ENCODE measurements around the gene CD3D. TPM values are rescaled to one million over a fixed set of nuclear protein-coding genes. Genes with fewer than 3 reads are reported as not detected.

Gene CD3D
- total and polyA plus RNA-seq, 11 donors = 0.38 to 11.2 (median 1.7) TPM; not detected in 5

GRCh38 chr11:118359295-118359958 lies 16.9 kb upstream of the CD3D start, which contains the start of gene UBE4A:
UBE4A (plus strand) TSS chr11:118359600; CDS start chr11:118365081, 5,481 bp downstream.
- intact Hi-C loops (cut with DNase I) = loop anchor here in 6 of 10 donors (5.0 to 10.0 kb wide), 3 partner anchors 162 to 215 kb away; no protein-coding TSS in a partner anchor
- H3K4me1 ChIP-seq = peaks cover 0 to 30% (median 20%) of the 10 kb centered on the region in 12 donors
- H3K27ac ChIP-seq = peak within 1 kb of the TSS in 11 of 12 donors; percentile 3 to 80 (median 66)
- H3K36me3 ChIP-seq = peaks cover 0 to 13% (median 0%) of the 10 kb centered on the region in 9 donors
- H3K4me3 ChIP-seq = peak within 1 kb of the TSS; percentile 65 to 86 (median 79)
- 3 to 5% (median 4%) methylated on average over 28 to 33 of the region's 33 CpGs for WGBS, 4 donors
- H3K9me3 ChIP-seq = no peaks in the 10 kb centered on the region
- DNase-seq (peak; percentile 95 to 98 (median 97)), ATAC-seq (peak; percentile 90 to 98 (median 96))
- H3K27me3 ChIP-seq = no peaks in the 10 kb centered on the region
- TF ChIP-seq CTCF (IDR thresholded peaks at IDR 0.05) (peak in 1 of 12 donors; percentile 9), POLR2A (IDR thresholded peaks at IDR 0.05) (peak in 1 of 2 donors; percentile 53)

GRCh38 chr11:118358071-118358470 lies 15.6 kb upstream of the CD3D start:
- Histone ChIP-seq H3K4me1 (peaks cover 0 to 30% (median 19%) of the 10 kb centered on the region in 12 donors), H3K27me3 (no peaks in the 10 kb centered on the region), H3K9me3 (no peaks in the 10 kb centered on the region), H3K4me3 (no peak overlapping the region), H3K27ac (no peak overlapping the region), H3K36me3 (peaks cover 0 to 7% (median 0%) of the 10 kb centered on the region in 9 donors)
- 49 to 71% (median 66%) methylated on average over 3 of the region's 3 CpGs for WGBS, 4 donors
- no peak for ATAC-seq
- DNase-seq = no peak
- TF ChIP-seq POLR2A (IDR thresholded peaks at IDR 0.05) = no peak
- TF ChIP-seq CTCF (IDR thresholded peaks at IDR 0.05) = no peak
- intact Hi-C loops (cut with DNase I) = loop anchor here in 6 of 10 donors (5.0 to 10.0 kb wide), 3 partner anchors 161 to 213 kb away; no protein-coding TSS in a partner anchor

GRCh38 chr11:118353084-118353710 lies 10.7 kb upstream of the CD3D start:
- H3K4me3 ChIP-seq = no peak overlapping the region
- intact Hi-C loops (cut with DNase I) = loop anchor here (2.0 to 10.0 kb wide), 7 partner anchors 56 to 208 kb away; no protein-coding TSS in a partner anchor
- H3K36me3 ChIP-seq = peaks cover 0 to 9% (median 0%) of the 10 kb centered on the region in 9 donors
- H3K9me3 ChIP-seq = no peaks in the 10 kb centered on the region
- DNase-seq (no peak), ATAC-seq (no peak)
- peaks cover 0 to 14% (median 0%) of the 10 kb centered on the region in 9 donors for H3K27me3 ChIP-seq
- peak; percentile 24 to 72 (median 58) for TF ChIP-seq CTCF (IDR thresholded peaks at IDR 0.05)
- TF ChIP-seq POLR2A (IDR thresholded peaks at IDR 0.05) = no peak
- WGBS, 4 donors = 13 to 18% (median 14%) methylated on average over 6 of the region's 6 CpGs
- H3K27ac ChIP-seq = no peak overlapping the region
- H3K4me1 ChIP-seq = no peaks in the 10 kb centered on the region

GRCh38 chr11:118349475-118349874 lies 7.0 kb upstream of the CD3D start:
- Histone ChIP-seq H3K27me3 (peaks cover 0 to 20% (median 0%) of the 10 kb centered on the region in 9 donors), H3K27ac (no peak overlapping the region), H3K4me3 (no peak overlapping the region), H3K9me3 (no peaks in the 10 kb centered on the region), H3K36me3 (peaks cover 0 to 9% (median 0%) of the 10 kb centered on the region in 9 donors), H3K4me1 (no peaks in the 10 kb centered on the region)
- intact Hi-C loops (cut with DNase I) = loop anchor here in 1 of 10 donors (5.0 kb wide), 1 partner anchor 47 kb away; the partner anchor contains the start of gene CD3E
- TF ChIP-seq CTCF (IDR thresholded peaks at IDR 0.05) (no peak), POLR2A (IDR thresholded peaks at IDR 0.05) (no peak)
- DNase-seq = no peak
- 75 to 78% (median 77%) methylated on average over 6 of the region's 6 CpGs for WGBS, 4 donors
- no peak for ATAC-seq

All from heart left ventricle (tissue), 16 donors.